B cell (primary cell): ENCODE measurements around the gene TRIM17.

Experiments
- EZH2 ChIP-seq: IDR thresholded peaks from 2 replicates; pipeline ENCODE4 v1.6.1; 2012; ENCODE audit warnings: borderline replicate concordance, low read depth, mild to moderate bottlenecking, moderate library complexity, low read length; ENCODE audit not compliant: insufficient read depth, poor library complexity, severe bottlenecking
- TF ChIP-seq, protein P1 (sequence below): fragments of 200-600 bp; IDR thresholded peaks from one replicate; pipeline ENCODE4 v1.8.0; 2022; ENCODE audit warnings: antibody characterized with exemption, mild to moderate bottlenecking

DNA sequence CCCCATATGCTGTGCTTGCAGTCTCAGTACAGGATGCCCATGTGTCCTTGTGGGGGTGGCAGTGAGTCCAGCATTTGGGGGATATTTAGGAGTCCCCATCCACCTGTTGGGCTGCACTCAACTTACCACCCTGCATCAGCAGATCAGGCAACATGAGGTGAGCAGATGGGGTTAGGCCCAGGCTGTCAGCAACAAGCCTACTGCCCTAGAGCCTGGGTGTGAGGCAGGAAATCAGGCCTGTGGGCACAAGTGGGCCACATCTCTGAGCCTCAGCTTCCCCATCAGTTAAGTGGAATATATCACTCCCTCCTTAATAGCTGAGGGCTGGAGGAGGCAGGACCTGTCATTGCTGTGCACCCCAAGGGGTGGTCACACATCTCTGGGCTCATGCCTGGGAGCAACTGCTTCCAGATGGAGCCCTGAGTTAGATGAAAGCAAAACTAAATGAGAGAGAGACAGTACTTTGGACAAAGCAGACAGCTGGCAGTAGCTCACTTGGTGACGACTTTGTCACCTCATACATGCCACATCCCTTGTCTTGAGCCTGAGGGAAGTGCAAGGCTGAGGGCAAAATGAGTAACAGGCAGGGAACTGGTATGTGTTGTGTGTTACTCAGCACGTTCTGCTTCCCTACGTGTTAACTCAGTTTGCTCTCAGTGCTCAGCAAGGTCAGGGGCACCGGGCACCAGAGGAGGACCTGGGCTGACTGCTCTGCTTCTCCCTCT is 58.5 kb downstream of the TRIM17 start:
- TF ChIP-seq, protein P1, sequence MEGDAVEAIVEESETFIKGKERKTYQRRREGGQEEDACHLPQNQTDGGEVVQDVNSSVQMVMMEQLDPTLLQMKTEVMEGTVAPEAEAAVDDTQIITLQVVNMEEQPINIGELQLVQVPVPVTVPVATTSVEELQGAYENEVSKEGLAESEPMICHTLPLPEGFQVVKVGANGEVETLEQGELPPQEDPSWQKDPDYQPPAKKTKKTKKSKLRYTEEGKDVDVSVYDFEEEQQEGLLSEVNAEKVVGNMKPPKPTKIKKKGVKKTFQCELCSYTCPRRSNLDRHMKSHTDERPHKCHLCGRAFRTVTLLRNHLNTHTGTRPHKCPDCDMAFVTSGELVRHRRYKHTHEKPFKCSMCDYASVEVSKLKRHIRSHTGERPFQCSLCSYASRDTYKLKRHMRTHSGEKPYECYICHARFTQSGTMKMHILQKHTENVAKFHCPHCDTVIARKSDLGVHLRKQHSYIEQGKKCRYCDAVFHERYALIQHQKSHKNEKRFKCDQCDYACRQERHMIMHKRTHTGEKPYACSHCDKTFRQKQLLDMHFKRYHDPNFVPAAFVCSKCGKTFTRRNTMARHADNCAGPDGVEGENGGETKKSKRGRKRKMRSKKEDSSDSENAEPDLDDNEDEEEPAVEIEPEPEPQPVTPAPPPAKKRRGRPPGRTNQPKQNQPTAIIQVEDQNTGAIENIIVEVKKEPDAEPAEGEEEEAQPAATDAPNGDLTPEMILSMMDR: no peak
- TF ChIP-seq EZH2: no peak
